Erythroblast (primary cell): ENCODE results near the gene ERH.

Experiments
- GATA1 ChIP-seq: IDR thresholded peaks from 2 replicates; pipeline ENCODE4 v1.6.1; 2011; ENCODE audit warnings: low read depth, mild to moderate bottlenecking, control low read depth, low read length, moderate library complexity
- POLR2A ChIP-seq: IDR thresholded peaks from 2 replicates; pipeline ENCODE4 v1.6.1; 2011; ENCODE audit warnings: mild to moderate bottlenecking, low read length

DNA sequence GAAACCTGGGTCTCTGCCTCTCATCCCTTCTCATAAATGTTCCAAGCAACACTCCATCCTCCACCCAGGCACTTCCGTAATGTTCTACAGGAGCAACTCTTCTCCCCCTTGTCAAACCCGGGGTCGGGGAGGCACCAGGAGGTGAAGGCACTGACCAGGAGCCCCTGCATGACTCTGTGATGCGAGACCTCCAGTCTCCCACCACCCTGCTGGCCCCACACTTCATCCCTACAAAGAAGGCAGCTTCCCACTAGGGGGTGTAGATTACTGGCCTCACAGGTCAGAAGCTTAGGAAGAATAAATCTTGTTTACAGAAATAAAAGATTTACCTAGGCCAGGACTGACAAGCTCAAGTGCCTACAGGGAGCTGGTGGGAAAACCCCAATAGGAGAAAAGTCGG lies 47.2 kb downstream of the ERH start:
- no peak for TF ChIP-seq POLR2A
- TF ChIP-seq GATA1 = no peak
